Thoracic aorta (tissue), 2 donors: Measurements from ENCODE around the gene HOXA10. TPM values are rescaled to one million over a fixed set of nuclear protein-coding genes. Genes with fewer than 3 reads are reported as not detected.

Source experiments
- ATAC-seq: fragments of 150-250 bp; one replicate; pipeline ENCODE4 v1.8.0; 2017; ENCODE audit warnings: low read depth; ENCODE audit not compliant: insufficient number of reproducible peaks, low FRiP score
- DNase-seq: peaks from one replicate; pipeline ENCODE4 v3.0.0-alpha.2; 2020; ENCODE audit warnings: low spot score
- H3K27ac ChIP-seq, 2 donors: fragments of 200-600 bp; sonication (generic); 1 replicate in 1 of 2; 2 replicates in 1 of 2; pipeline ENCODE4 v1.5.1; 2016; ENCODE audit warnings: mild to moderate bottlenecking in 2 of 2, moderate library complexity in 2 of 2
- H3K27me3 ChIP-seq: fragments of 200-600 bp; sonication (generic); replicated peaks from 2 replicates; pipeline ENCODE4 v1.6.0; 2016; ENCODE audit warnings: mild to moderate bottlenecking; ENCODE audit not compliant: insufficient read depth
- H3K36me3 ChIP-seq: fragments of 200-600 bp; sonication (generic); one replicate; pipeline ENCODE4 v1.5.1; 2016
- H3K4me1 ChIP-seq, 2 donors: fragments of 200-600 bp; sonication (generic); 1 replicate in 1 of 2; 2 replicates in 1 of 2; pipeline versions ENCODE4 v1.5.1 to v1.6.0; 2016; ENCODE audit warnings: low read depth in 2 of 2, mild to moderate bottlenecking in 1 of 2; ENCODE audit not compliant: control insufficient read depth in 1 of 2
- H3K4me3 ChIP-seq: fragments of 200-600 bp; sonication (generic); 2 replicates; pipeline ENCODE4 v1.5.1; 2016; ENCODE audit warnings: mild to moderate bottlenecking
- H3K9me3 ChIP-seq: fragments of 200-600 bp; sonication (generic); 2 replicates; pipeline ENCODE4 v1.5.1; 2016
- CTCF ChIP-seq: fragments of 200-600 bp; sonication (generic); IDR thresholded peaks from one replicate; pipeline ENCODE4 v1.5.1; 2019; ENCODE audit warnings: antibody characterized with exemption
- total RNA-seq, 2 donors: library from RNA; depleted of rRNA; stranded (reverse); fragments of >200 nt; gene quantifications; one replicate each; pipeline versions ENCODE4 v1.1.0 to v1.2.3, GENCODE V29; 2016

HOXA10 gene
- total RNA-seq, 2 donors from 2014 or later = 0.81 TPM; not detected in 1

- no peak for TF ChIP-seq CTCF
- H3K9me3 ChIP-seq = no peaks in the 10 kb centered on the region
- H3K4me3 ChIP-seq = no peak overlapping the region
- no peak for DNase-seq
- H3K27ac ChIP-seq = no peak overlapping the region
- no peak for ATAC-seq
- peaks cover 13 to 27% of the 10 kb centered on the region in 2 donors for H3K4me1 ChIP-seq
- H3K27me3 ChIP-seq = no peaks in the 10 kb centered on the region
- no peaks in the 10 kb centered on the region for H3K36me3 ChIP-seq
These were observed 16.3 kb downstream of the HOXA10 start for GRCh38 chr7:27157702-27158431.

GRCh38 chr7:27156916-27157701 is 17.0 kb downstream of the HOXA10 start:
- no peaks in the 10 kb centered on the region for H3K9me3 ChIP-seq
- H3K27ac ChIP-seq = no peak overlapping the region
- ATAC-seq (no peak), DNase-seq (no peak)
- H3K4me1 ChIP-seq = peaks cover 13 to 30% of the 10 kb centered on the region in 2 donors
- H3K4me3 ChIP-seq = peak overlapping the region; percentile 72
- H3K36me3 ChIP-seq = no peaks in the 10 kb centered on the region
- TF ChIP-seq CTCF = no peak
- H3K27me3 ChIP-seq = no peaks in the 10 kb centered on the region

GRCh38 chr7:27156508-27156898 is 17.6 kb downstream of the HOXA10 start, which contains the start of gene HOXA7:
TSS of gene HOXA7 (minus strand) at chr7:27156675. CDS start at chr7:27156545, 130 bp downstream.
- Histone ChIP-seq H3K4me1 (peaks cover 13 to 34% of the 10 kb centered on the region in 2 donors), H3K27me3 (no peaks in the 10 kb centered on the region)
- no peak for DNase-seq

GRCh38 chr7:27155816-27156507 is 18.2 kb downstream of the HOXA10 start:
- Histone ChIP-seq H3K27me3 (no peaks in the 10 kb centered on the region), H3K27ac (peak overlapping the region; percentile 36 to 87), H3K4me1 (peaks cover 13 to 30% of the 10 kb centered on the region in 2 donors), H3K4me3 (peak overlapping the region; percentile 72), H3K36me3 (no peaks in the 10 kb centered on the region), H3K9me3 (no peaks in the 10 kb centered on the region)
- no peak for TF ChIP-seq CTCF
- no peak for ATAC-seq
- no peak for DNase-seq

More at GRCh38 chr7:27156508-27156898, 17.6 kb downstream of the HOXA10 start, which contains the start of gene HOXA7:
- no peak for TF ChIP-seq CTCF
- ATAC-seq = no peak
- no peaks in the 10 kb centered on the region for H3K36me3 ChIP-seq
- H3K27ac ChIP-seq = peak within 1 kb of the TSS; percentile 36 to 87
- H3K4me3 ChIP-seq = peak within 1 kb of the TSS; percentile 72
- no peaks in the 10 kb centered on the region for H3K9me3 ChIP-seq
